Measurements from ENCODE around the gene PLAAT3.
"Not testable (repeated sequence)": the region's sequence is repeated elsewhere in the genome, so short reads cannot be mapped to it uniquely, and the experiment has no call there.

The PLAAT3 gene

DNA sequence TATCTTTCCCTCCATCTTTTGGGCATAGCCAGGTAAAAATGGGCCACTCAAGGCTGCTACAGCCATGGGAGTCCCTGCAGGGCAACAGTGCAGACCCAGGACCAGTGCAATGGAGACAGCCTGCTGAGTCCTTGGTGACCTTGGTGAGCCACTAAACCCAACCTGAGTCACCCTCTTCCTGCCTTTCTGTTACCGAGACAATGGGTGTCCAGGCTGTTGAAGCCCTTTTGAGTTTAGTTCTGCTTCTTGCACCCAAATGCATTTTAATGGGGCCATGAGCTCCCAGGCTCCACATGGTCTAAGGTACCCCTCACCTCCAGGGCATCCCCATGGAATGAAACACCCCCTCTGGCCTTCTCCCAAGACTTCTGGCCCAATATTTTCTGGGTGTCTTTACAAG lies 78.5 kb downstream of the PLAAT3 start:
- DNase-seq = no peak

DNA sequence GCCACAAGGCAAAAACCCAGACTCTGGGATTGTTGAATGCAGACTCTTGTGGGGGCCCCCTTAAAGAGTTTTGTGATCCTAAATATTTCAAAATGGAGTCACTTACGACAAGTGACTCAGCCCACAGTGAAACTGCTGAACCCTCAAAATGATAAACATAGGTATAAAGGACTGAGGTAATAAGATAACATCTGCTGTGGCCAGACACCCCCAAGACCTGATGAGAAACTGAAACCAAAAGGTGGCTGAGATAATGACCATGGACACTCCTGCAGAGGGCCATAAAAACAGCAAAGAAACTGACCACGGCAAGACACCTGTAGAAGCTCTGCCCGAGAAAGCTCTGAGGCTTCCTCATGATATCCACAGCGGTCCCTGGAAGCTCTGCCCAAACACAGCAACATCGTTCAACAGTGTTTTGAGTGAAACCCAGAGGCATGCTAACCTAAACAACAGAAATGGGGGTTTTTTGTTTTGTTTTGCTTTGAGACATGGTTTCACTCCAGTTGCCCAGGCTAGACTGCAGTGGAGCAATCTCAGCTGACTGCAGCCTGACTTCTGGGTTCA lies 79.3 kb downstream of the PLAAT3 start:
- no peak for DNase-seq

DNA sequence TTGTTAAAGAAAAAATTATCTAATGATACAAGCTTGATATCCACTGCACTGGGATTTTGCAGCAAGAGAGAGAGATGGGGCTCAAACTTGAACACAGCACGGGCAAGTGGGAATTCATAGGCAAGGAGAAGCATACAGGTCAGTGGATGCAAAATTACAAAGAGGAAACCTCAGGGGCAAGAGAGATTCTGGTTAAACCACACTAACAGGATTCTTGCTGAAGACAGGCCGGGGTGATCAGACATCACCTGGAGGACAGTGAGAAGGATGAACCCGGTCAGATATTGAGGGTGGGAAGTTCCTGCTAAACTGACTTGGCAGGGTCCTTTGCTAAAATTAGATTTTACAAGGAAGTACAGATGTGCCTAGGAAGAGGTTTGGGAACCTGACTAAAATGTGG lies 80.2 kb downstream of the PLAAT3 start:
- no peak for DNase-seq

DNA sequence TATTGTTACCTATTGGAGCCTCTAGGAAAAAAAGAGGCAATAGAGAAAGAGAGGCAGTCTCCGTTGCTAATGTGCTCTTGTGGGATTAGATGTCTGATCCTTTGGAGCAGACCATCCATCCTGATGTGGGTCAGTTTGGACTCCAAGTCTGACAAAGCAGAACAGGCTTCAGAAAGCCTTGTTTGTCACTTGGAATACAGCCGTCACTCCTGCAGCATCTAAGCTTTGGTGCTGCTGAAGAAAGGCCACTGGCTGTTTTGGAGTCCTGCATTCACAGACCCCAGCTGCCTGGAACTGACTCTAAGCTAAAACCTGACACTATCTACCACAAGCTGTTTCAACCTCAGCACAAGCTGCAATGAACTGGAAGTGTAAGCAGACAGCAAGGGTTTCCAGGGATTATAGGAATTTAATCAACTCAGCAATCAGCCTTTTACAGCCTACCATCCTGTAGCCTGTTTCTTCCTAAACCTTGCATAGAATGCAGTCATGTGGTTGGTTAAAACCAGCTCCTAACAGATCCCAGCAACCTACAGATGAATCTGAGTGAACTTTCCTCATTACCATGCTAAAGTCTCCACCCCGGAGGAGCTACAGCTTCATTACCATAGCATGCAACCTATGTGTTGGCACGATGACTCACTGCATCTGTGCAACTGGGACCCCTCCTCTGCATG lies 81.3 kb downstream of the PLAAT3 start:
- DNase-seq = no peak

GRCh38 chr11:63532117-63532516 lies 82.1 kb downstream of the PLAAT3 start:
- DNase-seq = no peak

- DNase-seq = not testable (repeated sequence)
These were observed 83.0 kb downstream of the PLAAT3 start for GRCh38 chr11:63531074-63531792.

DNA sequence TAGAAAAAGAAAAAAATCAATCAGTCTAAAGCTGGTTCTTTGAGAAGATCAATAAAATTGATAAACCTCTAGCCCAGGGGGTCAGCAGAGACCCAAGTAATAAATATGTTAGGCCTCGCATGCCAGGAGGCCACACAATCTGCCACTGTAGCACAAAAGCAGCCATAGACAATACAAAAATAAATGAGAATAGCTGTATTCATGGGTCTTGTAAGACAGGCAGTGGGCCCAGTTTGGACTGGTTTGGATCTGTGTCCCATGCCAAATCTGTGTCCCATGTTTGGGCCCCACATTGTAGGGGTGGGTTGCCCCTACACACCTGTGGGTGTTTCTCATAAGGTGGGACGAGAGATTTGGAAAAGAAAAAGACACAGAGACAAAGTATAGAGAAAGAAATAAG lies 84.2 kb downstream of the PLAAT3 start:
- DNase-seq = no peak

DNA sequence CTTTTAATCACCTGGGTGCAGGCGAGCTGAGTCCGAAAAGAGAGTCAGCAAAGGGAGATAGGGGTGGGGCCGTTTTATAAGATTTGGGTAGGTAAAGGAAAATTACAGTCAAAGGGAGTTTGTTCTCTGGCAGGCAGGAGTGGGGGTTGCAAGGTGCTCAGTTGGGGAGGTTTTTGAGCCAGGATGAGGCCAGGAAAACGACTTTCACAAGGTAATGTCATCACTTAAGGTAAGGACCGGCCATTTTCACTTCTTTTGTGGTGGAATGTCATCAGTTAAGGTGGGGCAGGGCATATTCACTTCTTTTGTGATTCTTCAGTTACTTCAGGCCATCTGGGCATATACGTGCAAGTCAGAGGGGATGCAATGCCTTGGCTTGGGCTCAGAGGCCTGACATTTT lies 84.9 kb downstream of the PLAAT3 start:
- not testable (repeated sequence) for DNase-seq

- DNase-seq = not testable (repeated sequence)
These were observed 85.4 kb downstream of the PLAAT3 start for GRCh38 chr11:63528729-63529278.

- not testable (repeated sequence) for DNase-seq
These were observed 86.1 kb downstream of the PLAAT3 start for GRCh38 chr11:63528156-63528555.

GRCh38 chr11:63527667-63528066 lies 86.6 kb downstream of the PLAAT3 start:
- no peak for DNase-seq

Data from NCI-H1105 (cell line).